ENCODE results near the gene SLC1A2. TPM values are rescaled to one million over a fixed set of nuclear protein-coding genes. Genes with fewer than 3 reads are reported as not detected.

Gene SLC1A2
- total RNA-seq, 2 donors from 2014 or later = 0.12 TPM; not detected in 1

- Mint-ChIP-seq H3K4me1 (peaks cover 8% of the 10 kb centered on the region), H3K4me3 (no peak overlapping the region), H3K27me3 (peaks cover 97% of the 10 kb centered on the region), H3K27ac (no peak overlapping the region), H3K36me3 (ENCODE audit: low read depth) (peaks cover 6% of the 10 kb centered on the region)
- DNase-seq (no peak), ATAC-seq (no peak)
- no peaks in the 10 kb centered on the region for H3K9me3 ChIP-seq (ENCODE audit: control insufficient read depth, low read length, poor library complexity, severe bottlenecking)
Measured at GRCh38 chr11:35425603-35426212, 6.3 kb upstream of the SLC1A2 start.

GRCh38 chr11:35424157-35424940, 5.0 kb upstream of the SLC1A2 start:
- ATAC-seq (no peak), DNase-seq (no peak)
- Mint-ChIP-seq H3K4me1 (peaks cover 10% of the 10 kb centered on the region), H3K27me3 (peaks cover 89% of the 10 kb centered on the region), H3K27ac (no peak overlapping the region), H3K4me3 (no peak overlapping the region), H3K36me3 (ENCODE audit: low read depth) (peaks cover 5% of the 10 kb centered on the region)
- no peaks in the 10 kb centered on the region for H3K9me3 ChIP-seq (ENCODE audit: control insufficient read depth, low read length, poor library complexity, severe bottlenecking)

GRCh38 chr11:35420371-35420770, 1.0 kb upstream of the SLC1A2 start:
- DNase-seq (no peak), ATAC-seq (no peak)
- Mint-ChIP-seq H3K27ac (no peak overlapping the region), H3K4me1 (peaks cover 12% of the 10 kb centered on the region), H3K36me3 (ENCODE audit: low read depth) (peaks cover 7% of the 10 kb centered on the region), H3K4me3 (peak overlapping the region; percentile 66), H3K27me3 (peaks cover 86% of the 10 kb centered on the region)
- H3K9me3 ChIP-seq (ENCODE audit: control insufficient read depth, low read length, poor library complexity, severe bottlenecking) = no peaks in the 10 kb centered on the region

GRCh38 chr11:35419830-35420333, 524 bp upstream of the SLC1A2 start:
- DNase-seq (no peak), ATAC-seq (no peak)
- Mint-ChIP-seq H3K4me3 (peak overlapping the region; percentile 66), H3K27ac (no peak overlapping the region), H3K4me1 (peaks cover 12% of the 10 kb centered on the region), H3K27me3 (peaks cover 86% of the 10 kb centered on the region), H3K36me3 (ENCODE audit: low read depth) (peaks cover 7% of the 10 kb centered on the region)
- no peaks in the 10 kb centered on the region for H3K9me3 ChIP-seq (ENCODE audit: control insufficient read depth, low read length, poor library complexity, severe bottlenecking)

- ATAC-seq (no peak), DNase-seq (no peak)
- H3K4me3 Mint-ChIP-seq = peak overlapping the region; percentile 80
- peaks cover 12% of the 10 kb centered on the region for H3K4me1 Mint-ChIP-seq
- H3K27ac Mint-ChIP-seq = no peak overlapping the region
- H3K27me3 Mint-ChIP-seq = peaks cover 84% of the 10 kb centered on the region
- H3K9me3 ChIP-seq (ENCODE audit: control insufficient read depth, low read length, poor library complexity, severe bottlenecking) = no peaks in the 10 kb centered on the region
- peaks cover 7% of the 10 kb centered on the region for H3K36me3 Mint-ChIP-seq (ENCODE audit: low read depth)
Measured at GRCh38 chr11:35418282-35419183, 825 bp downstream of the SLC1A2 start.

- DNase-seq (no peak), ATAC-seq (no peak)
- peaks cover 71% of the 10 kb centered on the region for H3K27me3 Mint-ChIP-seq
- peaks cover 5% of the 10 kb centered on the region for H3K36me3 Mint-ChIP-seq (ENCODE audit: low read depth)
- H3K27ac Mint-ChIP-seq = no peak overlapping the region
- peaks cover 7% of the 10 kb centered on the region for H3K4me1 Mint-ChIP-seq
- no peak overlapping the region for H3K4me3 Mint-ChIP-seq
- no peaks in the 10 kb centered on the region for H3K9me3 ChIP-seq (ENCODE audit: control insufficient read depth, low read length, poor library complexity, severe bottlenecking)
Measured at GRCh38 chr11:35415487-35415886, 3.9 kb downstream of the SLC1A2 start.

GRCh38 chr11:35414776-35415175, 4.6 kb downstream of the SLC1A2 start:
- peaks cover 4% of the 10 kb centered on the region for H3K4me1 Mint-ChIP-seq
- no peaks in the 10 kb centered on the region for H3K9me3 ChIP-seq (ENCODE audit: control insufficient read depth, low read length, poor library complexity, severe bottlenecking)
- peaks cover 5% of the 10 kb centered on the region for H3K36me3 Mint-ChIP-seq (ENCODE audit: low read depth)
- H3K27me3 Mint-ChIP-seq = peaks cover 70% of the 10 kb centered on the region
- ATAC-seq (no peak), DNase-seq (no peak)
- H3K27ac Mint-ChIP-seq = no peak overlapping the region
- H3K4me3 Mint-ChIP-seq = no peak overlapping the region

- H3K4me1 Mint-ChIP-seq = peaks cover 4% of the 10 kb centered on the region
Measured at GRCh38 chr11:35414311-35414710, 5.0 kb downstream of the SLC1A2 start.

GRCh38 chr11:35413598-35413997, 5.8 kb downstream of the SLC1A2 start:
- peaks cover 5% of the 10 kb centered on the region for H3K36me3 Mint-ChIP-seq (ENCODE audit: low read depth)
- no peak for DNase-seq
- no peak overlapping the region for H3K27ac Mint-ChIP-seq
- peaks cover 4% of the 10 kb centered on the region for H3K4me1 Mint-ChIP-seq
- H3K4me3 Mint-ChIP-seq = no peak overlapping the region
- H3K9me3 ChIP-seq (ENCODE audit: control insufficient read depth, low read length, poor library complexity, severe bottlenecking) = no peaks in the 10 kb centered on the region
- ATAC-seq = no peak
- peaks cover 73% of the 10 kb centered on the region for H3K27me3 Mint-ChIP-seq

More at GRCh38 chr11:35414311-35414710, 5.0 kb downstream of the SLC1A2 start:
- Mint-ChIP-seq H3K27me3 (peaks cover 70% of the 10 kb centered on the region), H3K27ac (no peak overlapping the region), H3K36me3 (ENCODE audit: low read depth) (peaks cover 5% of the 10 kb centered on the region), H3K4me3 (no peak overlapping the region)
- DNase-seq (no peak), ATAC-seq (no peak)
- no peaks in the 10 kb centered on the region for H3K9me3 ChIP-seq (ENCODE audit: control insufficient read depth, low read length, poor library complexity, severe bottlenecking)

GRCh38 chr11:35412285-35412684, 7.1 kb downstream of the SLC1A2 start:
- H3K27me3 Mint-ChIP-seq = peaks cover 61% of the 10 kb centered on the region
- H3K9me3 ChIP-seq (ENCODE audit: control insufficient read depth, low read length, poor library complexity, severe bottlenecking) = no peaks in the 10 kb centered on the region
- peaks cover 3% of the 10 kb centered on the region for H3K36me3 Mint-ChIP-seq (ENCODE audit: low read depth)
- H3K4me1 Mint-ChIP-seq = no peaks in the 10 kb centered on the region
- DNase-seq = no peak
- no peak overlapping the region for H3K27ac Mint-ChIP-seq
- no peak for ATAC-seq
- no peak overlapping the region for H3K4me3 Mint-ChIP-seq

GRCh38 chr11:35407041-35407440, 12.3 kb downstream of the SLC1A2 start:
- Mint-ChIP-seq H3K27me3 (peaks cover 38% of the 10 kb centered on the region), H3K4me3 (no peak overlapping the region), H3K27ac (no peak overlapping the region), H3K4me1 (peaks cover 2% of the 10 kb centered on the region), H3K36me3 (ENCODE audit: low read depth) (peaks cover 4% of the 10 kb centered on the region)
- no peaks in the 10 kb centered on the region for H3K9me3 ChIP-seq (ENCODE audit: control insufficient read depth, low read length, poor library complexity, severe bottlenecking)
- DNase-seq (no peak), ATAC-seq (no peak)

GRCh38 chr11:35404388-35404775, 15.0 kb downstream of the SLC1A2 start:
- H3K27ac Mint-ChIP-seq = no peak overlapping the region
- no peaks in the 10 kb centered on the region for H3K9me3 ChIP-seq (ENCODE audit: control insufficient read depth, low read length, poor library complexity, severe bottlenecking)
- H3K36me3 Mint-ChIP-seq (ENCODE audit: low read depth) = peaks cover 4% of the 10 kb centered on the region
- no peak overlapping the region for H3K4me3 Mint-ChIP-seq
- H3K4me1 Mint-ChIP-seq = peaks cover 2% of the 10 kb centered on the region
- ATAC-seq (no peak), DNase-seq (no peak)
- H3K27me3 Mint-ChIP-seq = peaks cover 31% of the 10 kb centered on the region

Measured in T-helper 17 cell (primary cell).